Coronary artery (tissue), 2 donors: Measurements from ENCODE around the gene PLPP3.

Experiments used
- DNase-seq: peaks from one replicate; pipeline ENCODE4 v3.0.0-alpha.2; 2017; ENCODE audit warnings: low spot score
- H3K27ac ChIP-seq, 2 donors: fragments of 200-600 bp; sonication (generic); one replicate each; pipeline ENCODE4 v1.5.1; 2016 to 2019
- H3K4me3 ChIP-seq: fragments of 200-600 bp; sonication (generic); 2 replicates; pipeline ENCODE4 v1.5.1; 2016; ENCODE audit warnings: mild to moderate bottlenecking, moderate library complexity
- TF ChIP-seq, protein P1 (sequence below): fragments of 200-600 bp; sonication (generic); IDR thresholded peaks from one replicate; pipeline ENCODE4 v1.5.1; 2019; ENCODE audit warnings: antibody characterized with exemption

The PLPP3 gene

DNA sequence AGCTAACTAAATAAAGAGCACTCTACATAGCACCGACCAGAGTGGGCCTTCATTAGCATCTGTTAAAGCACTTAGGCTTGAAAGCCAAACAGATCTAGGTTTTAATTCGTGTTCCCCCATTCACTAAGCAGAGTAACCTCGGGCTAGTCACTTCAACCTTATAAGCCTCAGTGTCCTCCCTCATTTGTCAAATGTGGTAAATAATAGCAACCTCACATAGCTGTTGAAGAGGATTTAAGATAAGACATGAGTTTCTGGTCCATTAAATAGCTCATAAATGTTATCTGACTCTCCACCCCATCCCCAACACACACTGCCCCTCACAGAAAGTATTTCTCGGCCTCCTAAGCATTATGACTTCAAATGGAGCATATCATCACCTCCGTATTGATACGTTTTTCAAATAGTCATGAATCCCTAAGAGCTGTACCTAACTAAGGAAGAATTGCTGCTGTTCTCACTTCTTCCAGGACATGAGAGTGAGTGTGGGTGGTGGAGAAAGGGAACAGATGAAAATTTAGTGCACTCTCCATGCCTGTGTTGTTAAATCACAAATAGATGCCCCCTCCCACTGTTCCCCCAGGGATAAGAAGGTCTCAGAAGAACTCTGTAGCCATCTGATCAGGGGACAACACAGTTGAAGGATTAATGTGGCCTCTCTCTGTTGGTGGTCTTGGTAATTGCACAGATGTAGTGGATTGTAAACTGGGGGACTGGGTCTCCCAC, 47.6 kb downstream of the PLPP3 start:
- DNase-seq, result no peak
- Histone ChIP-seq H3K27ac (no peak overlapping the region), H3K4me3 (no peak overlapping the region)
- TF ChIP-seq, protein P1, sequence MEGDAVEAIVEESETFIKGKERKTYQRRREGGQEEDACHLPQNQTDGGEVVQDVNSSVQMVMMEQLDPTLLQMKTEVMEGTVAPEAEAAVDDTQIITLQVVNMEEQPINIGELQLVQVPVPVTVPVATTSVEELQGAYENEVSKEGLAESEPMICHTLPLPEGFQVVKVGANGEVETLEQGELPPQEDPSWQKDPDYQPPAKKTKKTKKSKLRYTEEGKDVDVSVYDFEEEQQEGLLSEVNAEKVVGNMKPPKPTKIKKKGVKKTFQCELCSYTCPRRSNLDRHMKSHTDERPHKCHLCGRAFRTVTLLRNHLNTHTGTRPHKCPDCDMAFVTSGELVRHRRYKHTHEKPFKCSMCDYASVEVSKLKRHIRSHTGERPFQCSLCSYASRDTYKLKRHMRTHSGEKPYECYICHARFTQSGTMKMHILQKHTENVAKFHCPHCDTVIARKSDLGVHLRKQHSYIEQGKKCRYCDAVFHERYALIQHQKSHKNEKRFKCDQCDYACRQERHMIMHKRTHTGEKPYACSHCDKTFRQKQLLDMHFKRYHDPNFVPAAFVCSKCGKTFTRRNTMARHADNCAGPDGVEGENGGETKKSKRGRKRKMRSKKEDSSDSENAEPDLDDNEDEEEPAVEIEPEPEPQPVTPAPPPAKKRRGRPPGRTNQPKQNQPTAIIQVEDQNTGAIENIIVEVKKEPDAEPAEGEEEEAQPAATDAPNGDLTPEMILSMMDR, result no peak

DNA sequence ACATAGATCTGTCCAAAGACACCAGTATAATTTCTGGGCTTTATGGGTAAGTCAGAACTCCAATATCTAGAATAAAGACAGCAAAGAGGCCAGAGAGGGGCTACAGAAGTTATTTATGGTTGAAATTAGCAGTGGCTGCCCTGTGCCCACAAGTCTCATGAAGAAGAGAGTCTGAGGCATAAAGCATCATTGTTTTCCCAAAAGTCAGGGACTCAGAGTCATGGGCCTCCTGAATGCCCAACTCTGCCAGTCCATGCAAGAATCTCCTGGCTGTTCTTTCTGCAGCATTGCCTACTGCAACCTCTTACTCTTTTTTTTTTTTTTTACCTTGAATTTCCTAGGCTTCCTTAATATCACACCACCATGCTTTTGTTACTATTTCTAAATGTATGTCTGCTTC, 49.6 kb downstream of the PLPP3 start:
- Histone ChIP-seq H3K4me3 (no peak overlapping the region), H3K27ac (no peak overlapping the region)
- TF ChIP-seq, protein P1, result no peak
- no peak for DNase-seq

DNA sequence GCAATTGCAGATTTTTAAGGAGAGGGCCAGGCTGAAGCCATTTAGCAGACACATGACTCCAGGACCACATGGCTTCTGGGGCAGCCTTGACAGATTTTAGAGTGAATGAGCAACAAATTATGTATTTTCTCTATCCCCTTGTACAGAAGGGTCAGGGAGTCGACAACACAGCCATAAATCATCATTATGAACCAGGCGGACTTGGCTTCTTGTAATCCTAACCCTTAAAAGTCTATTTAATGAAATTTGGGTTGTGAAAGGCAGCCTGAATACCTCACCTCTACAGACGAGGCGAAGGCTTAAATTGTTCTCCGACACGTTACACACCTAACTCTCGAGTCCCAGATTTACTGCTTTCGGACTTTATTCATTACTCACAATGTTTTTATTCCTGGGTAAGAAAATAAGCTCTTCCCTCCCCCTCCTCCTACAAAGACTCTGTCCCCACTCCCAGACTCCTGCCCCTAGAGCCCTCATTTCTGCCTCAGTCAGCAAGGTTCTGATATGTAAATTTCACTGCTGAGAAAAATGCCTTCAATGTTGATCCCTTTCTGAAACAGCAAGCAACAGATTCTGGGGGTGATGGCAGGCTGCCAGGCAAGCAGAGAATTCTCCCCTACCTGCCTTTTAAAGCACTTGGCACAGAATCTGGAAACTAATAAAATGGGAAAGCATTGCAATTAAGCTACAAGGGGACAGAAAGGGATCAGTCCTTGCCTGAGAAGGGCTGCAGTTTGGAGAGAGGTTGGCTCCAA, 51.6 kb downstream of the PLPP3 start:
- H3K4me3 ChIP-seq, result no peak overlapping the region
- H3K27ac ChIP-seq, result no peak overlapping the region
- no peak for DNase-seq
- TF ChIP-seq, protein P1, result no peak

DNA sequence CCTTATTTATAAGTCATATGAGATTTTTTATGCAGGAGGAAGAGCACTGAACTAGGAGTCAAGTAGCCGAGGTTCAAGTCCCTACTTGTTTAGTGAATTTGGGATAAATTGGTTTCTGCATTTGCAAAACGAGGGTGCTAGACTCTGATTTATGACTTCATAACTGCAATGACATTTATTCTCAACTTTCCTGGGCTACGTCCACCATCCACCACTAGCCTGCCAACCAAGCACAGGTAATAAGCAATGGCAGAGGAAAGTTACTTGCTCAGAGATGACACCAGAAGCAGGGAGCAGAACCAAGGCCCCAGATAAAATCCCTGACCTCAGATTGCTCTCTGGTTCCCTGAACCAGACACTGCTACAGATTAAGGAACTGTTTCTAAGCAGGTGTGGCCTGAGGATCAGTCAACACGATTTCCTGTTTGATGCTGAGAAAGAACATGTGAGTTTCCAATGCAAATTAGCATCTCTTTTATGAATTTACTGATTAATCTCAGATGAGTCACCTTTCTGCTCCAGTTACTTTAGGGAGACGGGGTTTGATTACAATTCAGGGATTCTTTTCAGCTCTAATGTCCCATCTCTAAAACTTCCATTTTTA, 52.7 kb downstream of the PLPP3 start:
- TF ChIP-seq, protein P1, result no peak
- no peak for DNase-seq
- H3K4me3 ChIP-seq, result no peak overlapping the region
- H3K27ac ChIP-seq, result no peak overlapping the region

DNA sequence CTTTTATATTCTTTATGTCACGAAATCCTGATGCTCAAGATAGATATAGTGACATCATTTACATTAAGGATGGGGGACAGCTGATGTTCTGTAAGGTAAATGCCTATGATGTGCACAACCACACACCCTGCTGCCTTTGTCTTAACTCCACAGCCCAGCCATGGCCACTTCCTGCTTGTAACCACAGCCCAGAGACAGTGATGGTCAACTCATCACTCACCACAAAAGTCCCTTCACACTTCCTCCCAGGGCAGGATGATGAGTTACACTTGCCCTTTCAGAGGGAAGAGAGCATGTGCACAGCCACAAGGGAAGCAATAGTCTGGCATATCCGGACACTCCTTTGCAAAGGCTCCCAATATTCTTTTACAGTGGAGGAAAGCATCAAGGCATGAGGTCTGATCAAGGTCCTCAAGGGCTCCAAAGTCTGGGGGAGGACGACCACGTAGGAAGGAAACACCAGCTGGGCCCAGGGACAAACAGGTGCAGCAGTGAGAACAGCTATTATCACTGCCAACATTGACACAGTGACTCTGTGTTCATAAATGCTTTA, 53.8 kb downstream of the PLPP3 start:
- TF ChIP-seq, protein P1, result no peak
- no peak for DNase-seq
- Histone ChIP-seq H3K27ac (no peak overlapping the region), H3K4me3 (no peak overlapping the region)

DNA sequence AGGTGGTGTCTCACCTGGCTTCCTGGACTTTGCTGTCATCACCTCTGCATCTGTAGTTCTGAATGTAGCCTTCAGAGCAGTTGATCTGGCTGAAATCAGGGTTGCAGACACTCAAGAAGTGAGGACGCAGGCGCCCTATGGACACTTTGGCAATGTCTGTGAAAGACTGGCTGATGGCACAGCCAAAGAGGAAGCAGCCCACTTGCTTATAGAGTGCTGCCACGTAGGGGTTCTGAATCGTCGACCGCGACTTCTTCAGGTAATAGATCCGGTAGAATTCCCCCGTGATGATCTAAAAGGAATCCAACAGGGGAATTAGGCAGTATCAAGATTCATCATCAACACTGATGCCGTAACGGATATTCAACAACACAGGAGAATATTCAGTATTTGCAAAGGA, 55.1 kb downstream of the PLPP3 start:
- TF ChIP-seq, protein P1, result no peak
- H3K4me3 ChIP-seq, result no peak overlapping the region
- H3K27ac ChIP-seq, result no peak overlapping the region
- no peak for DNase-seq
